ENCODE data around the gene OR5H6.
"Not testable (repeated sequence)": the region's sequence is repeated elsewhere in the genome, so short reads cannot be mapped to it uniquely, and the experiment has no call there.

Gene OR5H6

DNA sequence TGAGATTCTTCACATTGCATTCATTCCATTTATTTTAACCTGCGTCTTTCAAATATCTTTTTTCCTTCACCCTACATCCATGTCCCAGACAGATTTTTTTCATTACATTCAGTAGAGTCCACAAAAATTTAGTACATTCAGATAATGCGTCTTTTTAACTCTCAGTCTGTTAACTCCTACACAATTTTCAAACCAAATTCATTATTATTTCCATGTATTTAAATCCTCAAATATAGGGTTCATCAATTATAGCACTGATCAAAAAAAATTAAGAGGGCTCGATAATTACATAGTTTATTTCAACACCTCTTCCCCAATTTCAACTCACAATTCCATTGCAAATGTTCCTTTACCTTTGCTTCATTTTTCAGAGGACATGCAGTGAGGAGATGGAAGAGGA is at the start of gene OR5H6:
TSS of gene OR5H6 (plus strand) at position 301 of the 400 bp plus-strand sequence. CDS start at position 390, 89 bp downstream.
- no peak for DNase-seq (ENCODE audit: low spot score)

DNA sequence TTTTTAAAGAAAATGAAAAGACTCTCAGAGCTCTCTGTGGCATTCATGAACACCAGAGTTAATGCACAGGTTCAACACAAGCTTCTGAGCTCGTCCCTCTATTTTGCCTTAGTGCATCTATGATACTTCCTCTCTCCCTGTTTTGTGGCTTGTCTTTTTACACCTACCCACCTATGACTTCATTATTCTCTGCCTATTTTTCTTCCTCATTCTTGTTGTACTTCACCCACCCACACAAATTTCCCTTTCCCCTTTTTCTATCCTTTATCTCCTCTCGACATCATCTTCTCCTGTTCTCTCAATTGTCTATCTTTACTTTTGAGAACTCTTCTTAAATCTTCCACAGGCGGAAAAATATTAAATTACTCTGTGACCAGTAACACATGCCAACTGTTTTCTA is 49.0 kb upstream of the OR5H6 start:
- no peak for DNase-seq (ENCODE audit: low spot score)

DNA sequence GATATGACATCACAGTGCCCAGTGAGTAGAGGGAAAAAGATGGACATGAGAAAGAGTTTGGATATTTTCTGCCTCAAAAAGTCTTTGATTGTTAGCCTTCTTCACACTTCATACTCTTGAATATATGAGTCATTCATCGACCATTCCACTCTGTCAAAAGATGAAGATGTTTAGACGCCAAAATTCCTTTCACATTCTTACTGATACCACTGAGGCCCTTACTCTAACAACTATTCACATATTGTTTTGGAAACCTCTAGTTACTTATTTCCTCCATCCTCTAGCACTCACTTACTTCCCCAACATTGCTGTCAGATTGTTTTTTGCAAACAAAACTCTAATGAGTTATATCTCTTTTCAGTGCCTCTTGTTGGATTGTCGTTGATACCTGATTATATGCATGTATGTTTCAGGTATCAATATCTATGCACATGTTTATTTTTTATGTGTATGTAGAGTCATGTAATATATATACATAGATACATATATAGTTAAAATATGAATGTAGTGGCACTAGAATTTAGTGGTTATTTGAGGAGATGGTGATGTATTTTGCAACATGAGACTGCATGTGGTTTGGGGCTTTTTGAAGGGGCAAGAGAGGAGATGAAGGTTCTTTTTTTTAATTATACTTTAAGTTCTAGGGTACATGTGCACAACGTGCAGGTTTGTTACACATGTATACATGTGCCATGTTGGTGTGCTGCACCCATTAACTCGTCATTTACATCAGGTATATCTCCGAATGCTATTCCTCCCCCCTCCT is 40.0 kb upstream of the OR5H6 start:
- no peak for DNase-seq (ENCODE audit: low spot score)

DNA sequence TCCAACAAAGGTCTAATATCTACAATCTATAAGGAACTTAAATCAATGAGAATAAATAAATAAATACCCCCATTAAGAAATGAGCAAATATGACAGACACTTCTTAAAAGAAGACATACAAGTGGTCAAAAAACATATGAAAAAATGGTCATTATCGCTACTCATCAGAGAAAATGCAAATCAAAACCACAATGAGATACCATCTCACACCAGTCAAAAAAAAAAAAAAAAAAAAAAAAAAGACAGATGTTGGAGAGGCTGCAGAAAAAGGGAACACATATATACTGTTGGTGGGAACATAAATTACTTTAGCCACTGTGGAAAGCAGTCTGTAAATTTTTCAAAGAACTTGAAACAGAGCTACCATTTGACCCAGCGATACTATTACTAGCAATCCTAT is 31.6 kb upstream of the OR5H6 start:
- no peak for DNase-seq (ENCODE audit: low spot score)

DNA sequence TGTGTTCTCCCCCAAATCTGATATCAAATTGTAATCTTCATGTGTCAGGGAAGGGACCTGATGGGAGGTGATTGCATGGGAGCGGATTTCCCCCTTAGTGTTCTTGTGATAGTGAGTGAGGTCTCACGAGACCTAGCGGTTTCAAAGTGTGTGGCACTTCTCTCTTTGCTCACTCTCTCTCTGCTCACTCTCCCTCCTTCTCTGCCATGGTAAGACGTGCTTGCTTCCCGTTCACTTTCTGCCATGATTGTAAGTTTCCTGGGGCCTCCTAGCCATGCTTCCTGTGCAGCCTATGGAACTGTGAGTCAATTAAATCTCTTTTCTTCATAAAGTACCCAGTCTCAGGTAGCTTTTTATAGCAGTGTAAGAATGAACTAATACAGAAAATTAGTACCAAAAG is 30.6 kb upstream of the OR5H6 start:
- DNase-seq (ENCODE audit: low spot score): no peak

DNA sequence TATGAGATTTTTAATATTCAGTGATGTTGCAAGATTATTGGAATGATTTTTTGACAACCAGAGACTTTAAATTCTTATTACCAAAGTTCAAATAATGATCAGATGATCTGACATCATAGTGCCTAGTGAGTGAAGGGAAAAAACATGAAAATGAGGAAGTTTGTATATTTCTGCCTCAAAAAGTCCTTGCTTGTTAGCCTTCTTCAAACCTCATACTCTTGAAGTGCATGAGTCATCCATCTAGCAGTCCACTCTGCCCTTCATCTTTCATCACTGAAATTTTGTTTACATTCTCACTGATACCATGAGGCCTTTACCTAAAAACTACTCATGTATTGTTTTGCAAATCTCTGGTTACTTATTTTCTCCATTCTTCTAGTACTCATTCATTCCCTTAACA is 23.9 kb upstream of the OR5H6 start:
- DNase-seq (ENCODE audit: low spot score): no peak

DNA sequence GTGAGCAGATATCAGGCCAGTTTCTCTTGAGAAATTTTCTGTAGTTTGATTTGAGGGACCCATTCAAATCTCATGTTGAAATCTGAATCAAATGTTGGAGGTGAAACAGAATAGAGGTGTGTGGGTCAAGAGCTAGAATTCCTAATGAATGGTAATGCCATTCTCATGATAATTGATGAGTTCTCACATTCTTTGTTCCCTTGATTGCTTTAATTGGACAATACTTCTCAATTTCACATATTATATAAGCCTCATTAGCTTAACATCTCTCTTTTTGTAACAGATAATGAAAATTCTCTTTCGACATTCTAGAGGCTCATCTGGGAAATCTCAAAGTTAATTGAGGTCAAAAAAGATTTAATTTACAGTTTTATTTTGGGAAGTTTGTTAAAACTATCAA is 21.9 kb upstream of the OR5H6 start:
- DNase-seq (ENCODE audit: low spot score): no peak

DNA sequence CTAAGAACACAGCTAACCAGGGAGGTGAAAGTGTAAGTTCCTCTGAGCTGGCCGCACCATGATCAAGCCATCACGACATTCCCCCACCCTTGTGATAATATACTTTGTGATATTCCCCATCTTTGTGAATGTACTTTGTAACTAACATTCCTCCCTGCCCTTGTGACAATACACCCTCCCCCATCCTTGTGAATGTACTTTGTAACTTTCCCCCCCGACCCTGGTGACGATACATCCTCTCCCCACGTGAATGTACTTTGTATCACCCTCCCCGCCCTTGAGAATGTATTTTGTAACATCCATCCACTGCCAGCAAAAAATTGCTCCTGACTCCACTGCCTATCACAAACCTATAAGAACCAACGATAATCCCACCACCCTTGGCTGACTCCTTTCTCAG is 20.2 kb upstream of the OR5H6 start:
- DNase-seq (ENCODE audit: low spot score): no peak

DNA sequence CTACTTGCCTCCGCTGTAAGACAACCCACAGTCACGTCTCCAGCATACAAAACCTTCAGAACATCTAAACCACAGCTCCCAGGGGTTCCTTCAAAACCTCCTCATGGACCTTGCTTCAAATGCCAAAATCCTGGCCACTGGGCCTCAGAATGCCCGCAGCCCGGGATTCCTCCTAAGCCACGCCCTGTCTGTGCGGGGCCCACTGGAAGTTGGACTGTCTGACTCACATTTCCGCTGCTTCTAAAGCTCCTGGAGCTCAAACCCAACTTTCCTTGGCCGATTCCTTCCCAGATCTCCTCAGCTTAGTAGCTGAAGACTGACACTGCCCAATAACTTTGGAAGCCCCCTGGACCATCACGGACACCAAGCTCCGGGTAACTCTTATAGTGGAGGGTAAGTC is 17.9 kb upstream of the OR5H6 start:
- no peak for DNase-seq (ENCODE audit: low spot score)

DNA sequence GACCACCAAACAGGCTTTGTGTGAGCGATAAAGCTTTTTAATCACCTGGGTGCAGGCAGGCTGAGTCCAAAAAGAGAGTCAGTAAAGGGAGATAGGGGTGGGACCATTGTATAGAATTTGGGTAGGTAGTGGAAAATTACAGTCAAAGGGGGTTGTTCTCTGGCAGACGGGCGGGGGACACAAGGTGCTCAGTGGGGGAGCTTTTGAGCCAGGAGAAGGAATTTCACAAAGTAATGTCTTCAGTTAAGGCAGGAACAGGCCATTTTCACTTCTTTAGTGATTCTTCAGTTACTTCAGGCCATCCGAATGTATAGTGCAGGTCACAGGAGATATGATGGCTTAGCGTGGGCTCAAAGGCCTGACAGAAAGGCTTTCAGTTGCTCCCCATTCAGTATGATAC is 8.0 kb upstream of the OR5H6 start:
- DNase-seq (ENCODE audit: low spot score): not testable (repeated sequence)

DNA sequence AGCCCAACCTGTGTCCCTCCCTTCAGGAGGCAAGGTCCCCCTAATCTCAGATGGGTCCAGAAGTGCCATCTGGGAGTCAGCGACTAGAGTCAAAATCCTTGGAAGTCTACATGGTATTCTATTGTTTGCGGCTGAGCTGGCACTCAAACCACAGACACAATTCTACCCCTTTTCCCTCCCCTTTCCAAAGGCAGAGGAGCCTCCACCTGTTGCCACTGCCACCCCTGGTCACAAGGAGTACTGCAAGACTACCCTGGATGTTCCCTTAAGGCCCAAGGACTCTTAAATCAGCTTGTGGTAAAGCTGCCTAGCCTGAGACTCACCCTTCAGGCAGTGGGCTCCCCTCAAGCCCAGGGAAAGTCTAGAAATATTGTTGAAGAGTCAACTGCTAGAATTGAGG is 4.3 kb upstream of the OR5H6 start:
- DNase-seq (ENCODE audit: low spot score): no peak

DNA sequence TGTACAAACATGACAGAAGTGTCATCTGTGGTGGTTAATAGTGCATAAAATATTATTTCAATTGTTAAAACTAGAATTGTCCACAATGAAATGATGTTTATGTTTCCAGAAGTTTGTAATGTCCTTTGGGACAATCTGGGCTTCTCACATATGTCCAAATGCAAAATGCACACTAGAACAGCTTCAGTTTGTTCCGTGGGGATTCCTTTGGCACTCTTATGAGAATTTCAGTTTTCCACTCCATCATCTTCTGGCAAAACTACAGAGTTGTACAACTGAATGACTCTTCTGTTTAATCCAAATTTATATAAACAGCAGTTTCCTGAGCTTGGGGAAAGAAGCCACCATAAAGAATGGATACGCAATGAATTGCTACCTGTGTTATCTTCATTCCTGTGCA is 2.0 kb upstream of the OR5H6 start:
- DNase-seq (ENCODE audit: low spot score): no peak

DNA sequence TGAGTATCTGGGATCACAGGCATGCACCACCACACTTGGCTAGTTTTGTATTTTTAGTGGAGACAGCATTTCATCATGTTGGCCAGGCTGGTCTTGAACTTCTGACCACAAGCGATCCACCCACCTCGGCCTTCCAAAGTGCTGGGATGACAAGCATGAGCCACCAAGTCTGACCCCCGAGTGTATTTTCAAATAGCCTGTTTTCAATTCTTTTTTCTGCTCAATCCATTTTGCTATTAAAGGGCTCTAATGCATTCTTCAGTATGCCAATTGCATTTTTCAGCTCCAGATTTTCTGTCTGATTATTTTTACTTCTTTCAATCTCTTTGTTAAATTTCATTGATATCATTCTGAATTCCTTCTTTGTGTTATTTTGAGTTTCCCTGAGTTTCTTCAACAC is 5.8 kb downstream of the OR5H6 start:
- DNase-seq (ENCODE audit: low spot score): no peak

DNA sequence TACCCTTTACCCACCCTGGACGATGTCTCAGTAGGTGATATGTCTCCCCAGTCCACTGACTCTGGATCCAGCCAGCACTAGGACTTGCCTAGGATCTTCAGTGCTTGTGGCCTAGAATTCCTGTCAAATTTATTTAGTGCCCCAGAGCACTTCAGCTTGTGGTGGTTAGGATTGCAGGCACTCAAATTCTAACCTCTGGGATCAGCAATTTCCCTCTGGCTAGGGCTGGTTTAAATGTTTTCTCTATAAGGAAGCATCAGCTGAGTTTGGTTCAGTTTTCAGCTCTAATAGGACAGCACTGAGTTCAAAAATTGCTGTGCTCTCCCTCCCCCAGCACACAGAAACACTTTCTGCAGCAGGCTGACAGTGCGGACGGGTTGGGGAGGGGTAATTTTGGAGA is 8.1 kb downstream of the OR5H6 start:
- no peak for DNase-seq (ENCODE audit: low spot score)

DNA sequence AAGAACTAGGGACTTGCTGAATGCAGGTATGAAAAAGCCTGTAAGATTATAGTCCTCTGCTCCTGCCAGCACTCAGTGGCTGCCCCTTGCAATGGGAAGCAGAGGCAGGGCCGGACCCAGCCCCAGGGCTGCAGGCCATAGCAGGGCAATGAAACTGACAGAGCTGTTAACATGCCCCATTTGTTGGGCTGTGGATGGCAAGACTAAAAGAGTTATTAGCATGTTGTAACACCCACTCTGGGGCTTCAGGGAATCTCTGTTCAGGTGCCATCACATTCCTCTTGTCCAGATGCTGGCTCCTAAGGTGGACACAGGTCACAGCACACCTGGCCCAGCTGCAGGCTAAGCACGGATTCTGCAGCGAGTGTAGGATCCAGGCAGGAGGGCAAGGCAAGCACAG is 10.9 kb downstream of the OR5H6 start:
- DNase-seq (ENCODE audit: low spot score): no peak

DNA sequence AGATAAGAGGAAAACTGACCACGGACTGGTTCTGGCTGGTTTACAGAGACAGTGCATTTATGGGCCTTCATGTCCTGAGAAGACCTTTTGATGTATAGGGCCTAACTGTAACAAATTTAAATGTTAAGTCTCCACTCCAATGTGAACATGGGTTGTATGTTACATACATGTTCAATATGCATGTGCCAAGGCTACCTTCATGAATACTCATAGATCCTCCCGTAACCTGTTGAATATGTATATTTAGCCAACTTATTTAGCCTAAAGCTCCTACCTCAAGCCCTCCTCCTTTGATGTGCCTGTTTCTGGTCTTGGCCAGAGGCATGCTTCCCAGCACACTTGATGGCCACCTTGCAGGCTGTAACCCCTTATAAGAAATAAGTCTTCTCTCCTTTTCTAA is 18.2 kb downstream of the OR5H6 start, which contains the start of gene OR5H2:
TSS of gene OR5H2 (plus strand) at position 301 of the 400 bp plus-strand sequence. CDS start 398 bp downstream, outside the sequence.
- no peak for DNase-seq (ENCODE audit: low spot score)

DNA sequence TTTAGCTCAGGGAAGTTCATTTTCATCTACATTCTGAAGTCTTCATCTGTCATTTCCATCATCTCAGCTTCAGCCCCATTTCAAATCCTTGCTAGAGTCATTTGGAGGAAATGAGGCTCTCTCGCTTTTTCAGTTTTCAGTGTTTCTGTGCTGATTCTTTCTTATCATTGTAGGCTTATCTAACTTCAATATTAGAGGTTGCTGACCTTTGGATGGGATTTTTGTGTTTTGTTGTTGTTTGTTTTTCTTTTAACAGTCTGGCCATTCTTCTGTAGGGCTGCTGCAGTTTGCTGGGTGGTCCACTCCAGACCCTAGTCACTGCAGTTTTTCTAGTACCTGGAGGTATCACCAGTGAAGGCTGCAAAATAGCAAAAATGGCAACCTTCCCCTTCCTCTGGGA is 26.9 kb downstream of the OR5H6 start:
- DNase-seq (ENCODE audit: low spot score): no peak

DNA sequence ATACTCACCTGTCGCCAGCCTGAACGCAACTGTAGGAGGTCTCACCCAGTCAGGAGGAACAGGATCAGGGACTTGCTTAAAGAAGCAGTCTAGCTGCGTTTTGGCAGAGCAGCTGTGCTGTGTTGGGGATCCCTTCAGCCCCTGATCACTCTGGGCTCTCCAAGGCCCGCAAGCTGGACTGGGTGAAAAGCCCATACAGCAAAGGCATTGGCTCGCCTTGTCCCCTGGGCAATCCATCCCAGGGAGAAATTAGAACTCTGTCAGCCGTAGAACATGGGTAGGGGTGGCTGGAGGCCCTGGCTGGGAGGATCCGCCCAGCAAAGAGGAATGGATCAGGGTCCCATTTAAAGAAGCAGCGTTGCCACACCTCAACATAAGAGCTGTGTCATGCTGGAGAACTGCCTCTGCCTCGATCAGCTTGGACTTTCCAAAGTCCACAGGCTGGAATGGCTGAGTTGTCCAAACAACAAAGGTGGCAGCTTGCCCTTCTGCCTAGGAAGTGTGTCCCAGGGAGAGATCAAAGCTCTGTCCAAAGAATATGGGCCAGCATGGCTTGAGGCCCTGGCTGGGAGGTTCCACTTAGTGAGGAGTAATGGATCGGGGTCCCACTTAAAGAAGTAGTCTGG is 27.4 kb downstream of the OR5H6 start:
- DNase-seq (ENCODE audit: low spot score): no peak

Data from iPS-NIHi11 (cell line).